H1 (cell line): ENCODE measurements around the gene ARFGEF3. TPM values are rescaled to one million over a fixed set of nuclear protein-coding genes. Genes with fewer than 3 reads are reported as not detected.
A peak's percentile ranks its signal among the peaks of the same experiment; 100 is the strongest.

Experiments used
- CTCF ChIA-PET: fragments of 300-600 bp; sonication (Branson Sonifier 250); formaldehyde crosslinking; loops from one replicate; lab custom pipeline; 2021; ENCODE audit not compliant: partially characterized antibody; lab: Charles Lee
- POLR2A ChIA-PET: fragments of 300-600 bp; sonication (Branson Sonifier 250); formaldehyde crosslinking; loops from one replicate; lab custom pipeline; 2021; ENCODE audit warnings: inconsistent platforms; ENCODE audit not compliant: partially characterized antibody; lab: Charles Lee
- DNase-seq, 2 experiments: peaks; one replicate each; pipeline versions ENCODE4 v3.0.0 to v3.0.0-alpha.2; 2010 to 2022; ENCODE audit warnings: low spot score in 2 of 2, low read depth in 1 of 2, mixed read lengths in 1 of 2
- FAIRE-seq: peaks from 2 replicates; lab custom pipeline; 2011; peaks lifted over from hg19 to GRCh38; lab: Jason Lieb, UNC
- H2AFZ ChIP-seq: 2 replicates; pipeline ENCODE4 v1.8.1; 2012; ENCODE audit warnings: low read length, inconsistent platforms
- H2AK5ac ChIP-seq: 2 replicates; pipeline ENCODE4 v1.6.1; 2013; ENCODE audit warnings: low read depth, low read length
- H2BK120ac ChIP-seq: replicated peaks from 2 replicates; pipeline ENCODE3; 2013; ENCODE audit warnings: low read depth, low read length, inconsistent platforms
- H2BK12ac ChIP-seq: 2 replicates; pipeline ENCODE4 v1.6.1; 2013; ENCODE audit warnings: low read depth, low read length
- H2BK15ac ChIP-seq: 2 replicates; pipeline ENCODE4 v1.6.1; 2013; ENCODE audit warnings: low read length
- H2BK20ac ChIP-seq: 2 replicates; pipeline ENCODE4 v1.6.1; 2013; ENCODE audit warnings: low read length
- H2BK5ac ChIP-seq: 2 replicates; pipeline ENCODE4 v1.6.1; 2013; ENCODE audit warnings: low read depth, low read length
- H3K14ac ChIP-seq: 2 replicates; pipeline ENCODE4 v1.6.1; 2013; ENCODE audit warnings: inconsistent platforms; ENCODE audit not compliant: insufficient read length
- H3K18ac ChIP-seq: 2 replicates; pipeline ENCODE4 v1.6.1; 2013; ENCODE audit warnings: low read length; ENCODE audit errors: extremely low read depth
- H3K23ac ChIP-seq: 2 replicates; pipeline ENCODE4 v1.6.1; 2013; ENCODE audit warnings: inconsistent platforms; ENCODE audit not compliant: insufficient read length
- H3K23me2 ChIP-seq: 2 replicates; pipeline ENCODE4 v1.6.1; 2013; ENCODE audit warnings: low read depth, low read length
- H3K27ac ChIP-seq: 2 replicates; pipeline ENCODE4 v1.6.1; 2011; ENCODE audit warnings: low read depth, low read length, inconsistent platforms
- H3K27me3 ChIP-seq, 4 experiments: replicated peaks in 1 of 4; 1 replicate in 1 of 4; 2 replicates in 3 of 4; pipeline versions ENCODE4 v1.6.1 to v1.8.1; 2011 to 2013; ENCODE audit warnings: low read length in 3 of 4, mild to moderate bottlenecking in 3 of 4, inconsistent platforms in 2 of 4, mixed read lengths in 2 of 4, moderate library complexity in 1 of 4; ENCODE audit not compliant: control insufficient read depth in 3 of 4, insufficient read depth in 3 of 4; ENCODE audit errors: extremely low read depth in 1 of 4
- H3K36me3 ChIP-seq, 4 experiments: 2 replicates each; pipeline versions ENCODE4 v1.6.1 to v1.8.1; 2011 to 2013; ENCODE audit warnings: mild to moderate bottlenecking in 4 of 4, low read length in 3 of 4, moderate library complexity in 2 of 4, control low read depth in 1 of 4, inconsistent platforms in 1 of 4; ENCODE audit not compliant: insufficient read depth in 4 of 4, control insufficient read depth in 2 of 4
- H3K4ac ChIP-seq: replicated peaks from 2 replicates; pipeline ENCODE3; 2013; ENCODE audit warnings: low read length, low read depth, mixed read lengths, inconsistent platforms; ENCODE audit not compliant: insufficient read length
- H3K4me1 ChIP-seq, 4 experiments: replicated peaks in 1 of 4; 1 replicate in 1 of 4; 2 replicates in 3 of 4; pipeline versions ENCODE4 v1.6.1 to v1.8.1; 2011 to 2013; ENCODE audit warnings: low read length in 3 of 4, inconsistent platforms in 2 of 4, mixed read lengths in 1 of 4; ENCODE audit not compliant: insufficient read depth in 4 of 4, control insufficient read depth in 3 of 4
- H3K4me2 ChIP-seq, 2 experiments: 2 replicates each; pipeline versions ENCODE4 v1.6.1 to v1.8.1; 2011 to 2013; ENCODE audit warnings: low read depth in 2 of 2, low read length in 2 of 2, control low read depth in 1 of 2, inconsistent platforms in 1 of 2, mild to moderate bottlenecking in 1 of 2; ENCODE audit not compliant: insufficient read depth in 1 of 2
- H3K4me3 ChIP-seq, 4 experiments: fragments of 200-600, 300-600 bp in 1 of 4; sonication (generic), shearing (Covaris generic), sonication (Bioruptor Twin) in 1 of 4; 2 replicates each; pipeline versions ENCODE4 v1.5.1 to v1.8.1; 2011 to 2016; ENCODE audit warnings: low read length in 4 of 4, low read depth in 3 of 4, control low read depth in 2 of 4, inconsistent platforms in 2 of 4, mild to moderate bottlenecking in 2 of 4, mixed read lengths in 1 of 4, moderate library complexity in 1 of 4; ENCODE audit not compliant: insufficient read depth in 2 of 4; ENCODE audit errors: extremely low read depth in 1 of 4
- H3K56ac ChIP-seq: replicated peaks from 2 replicates; pipeline ENCODE3; 2013; ENCODE audit warnings: low read depth, mild to moderate bottlenecking, mixed read lengths, low read length, inconsistent platforms; ENCODE audit not compliant: insufficient read length
- H3K79me1 ChIP-seq: 2 replicates; pipeline ENCODE4 v1.6.1; 2013; ENCODE audit warnings: low read depth, low read length, control low read depth
- H3K79me2 ChIP-seq, 2 experiments: 2 replicates each; pipeline versions ENCODE4 v1.6.1 to v1.8.1; 2012 to 2013; ENCODE audit warnings: low read length in 2 of 2, mild to moderate bottlenecking in 2 of 2, inconsistent platforms in 1 of 2; ENCODE audit not compliant: insufficient read depth in 2 of 2, control insufficient read depth in 1 of 2
- H3K9ac ChIP-seq, 4 experiments: replicated peaks in 1 of 4; 1 replicate in 1 of 4; 2 replicates in 3 of 4; pipeline versions ENCODE4 v1.6.1 to v1.8.1; 2011 to 2013; ENCODE audit warnings: low read depth in 3 of 4, low read length in 3 of 4, control low read depth in 2 of 4, mild to moderate bottlenecking in 2 of 4, moderate library complexity in 2 of 4, inconsistent platforms in 1 of 4; ENCODE audit errors: extremely low read depth in 1 of 4
- H3K9me3 ChIP-seq, 2 experiments: 2 replicates each; pipeline versions ENCODE4 v1.6.1 to v1.8.1; 2012 to 2013; ENCODE audit warnings: mild to moderate bottlenecking in 2 of 2, moderate library complexity in 2 of 2, control low read depth in 1 of 2, inconsistent platforms in 1 of 2, low read depth in 1 of 2, low read length in 1 of 2, mixed read lengths in 1 of 2; ENCODE audit not compliant: insufficient read depth in 2 of 2
- H4K20me1 ChIP-seq, 2 experiments: replicated peaks in 1 of 2; 2 replicates each; pipeline versions ENCODE3 to v1.8.1; 2011 to 2013; ENCODE audit warnings: inconsistent platforms in 2 of 2, low read length in 2 of 2, mild to moderate bottlenecking in 1 of 2; ENCODE audit not compliant: insufficient read depth in 2 of 2, control insufficient read depth in 1 of 2
- H4K5ac ChIP-seq: 2 replicates; pipeline ENCODE4 v1.6.1; 2013; ENCODE audit warnings: low read length, low read depth, mixed read lengths, inconsistent platforms; ENCODE audit not compliant: insufficient read length
- H4K8ac ChIP-seq: 2 replicates; pipeline ENCODE4 v1.8.0; 2013; ENCODE audit warnings: mild to moderate bottlenecking, moderate library complexity, low read length, inconsistent platforms; ENCODE audit not compliant: insufficient read depth; ENCODE audit errors: extremely low read depth
- H4K91ac ChIP-seq: replicated peaks from 2 replicates; pipeline ENCODE3; 2013; ENCODE audit warnings: low read length, mixed read lengths, inconsistent platforms; ENCODE audit not compliant: insufficient read length
- BRCA1 ChIP-seq: IDR thresholded peaks from 2 replicates; pipeline ENCODE4 v1.6.1; 2012; ENCODE audit warnings: low read depth, low read length, improper control_type of control experiment
- CTCF ChIP-seq, 3 experiments: IDR thresholded peaks; 1 replicate in 2 of 3; 2 replicates in 1 of 3; pipeline versions ENCODE4 v1.5.1 to v1.6.1; 2011; ENCODE audit warnings: low read length in 3 of 3, mild to moderate bottlenecking in 3 of 3, inconsistent platforms in 2 of 3, low read depth in 1 of 3, moderate library complexity in 1 of 3; ENCODE audit not compliant: insufficient read depth in 1 of 3; ENCODE audit errors: control extremely low read depth in 1 of 3
- EP300 ChIP-seq, 2 experiments: IDR thresholded peaks; 1 replicate in 1 of 2; 2 replicates in 1 of 2; pipeline ENCODE4 v1.6.1; 2011 to 2012; ENCODE audit warnings: low read depth in 2 of 2, low read length in 2 of 2, mild to moderate bottlenecking in 2 of 2, borderline replicate concordance in 1 of 2, inconsistent platforms in 1 of 2, moderate library complexity in 1 of 2
- FOSL1 ChIP-seq: IDR thresholded peaks from 2 replicates; pipeline ENCODE4 v1.6.1; 2011; ENCODE audit warnings: mild to moderate bottlenecking, low read depth, low read length, moderate library complexity; ENCODE audit not compliant: insufficient read depth
- HDAC2 ChIP-seq, 2 experiments: fragments of 300-600 bp in 1 of 2; sonication (generic) in 1 of 2; IDR thresholded peaks; 2 replicates each; pipeline ENCODE4 v1.6.1; 2011 to 2012; ENCODE audit warnings: low read depth in 2 of 2, low read length in 2 of 2, mild to moderate bottlenecking in 2 of 2, moderate library complexity in 2 of 2, borderline replicate concordance in 1 of 2, inconsistent platforms in 1 of 2
- JUND ChIP-seq: IDR thresholded peaks from 2 replicates; pipeline ENCODE4 v1.6.1; 2011; ENCODE audit warnings: mild to moderate bottlenecking, improper control_type of control experiment, low read length
- KDM4A ChIP-seq: IDR thresholded peaks from one replicate; pipeline ENCODE4 v1.7.1; 2012; ENCODE audit warnings: low read depth, mild to moderate bottlenecking, moderate library complexity, low read length, inconsistent platforms; ENCODE audit not compliant: severe bottlenecking
- NANOG ChIP-seq: IDR thresholded peaks from 2 replicates; pipeline ENCODE4 v1.6.1; 2011; ENCODE audit warnings: low read length, low read depth, mild to moderate bottlenecking, inconsistent platforms; ENCODE audit not compliant: insufficient read depth, poor library complexity, severe bottlenecking
- POLR2AphosphoS5 ChIP-seq: IDR thresholded peaks from 2 replicates; pipeline ENCODE4 v1.6.1; 2011; ENCODE audit warnings: low read depth, low read length
- RFX5 ChIP-seq: IDR thresholded peaks from 2 replicates; pipeline ENCODE4 v1.6.1; 2011; ENCODE audit warnings: low read depth, low read length, improper control_type of control experiment, borderline replicate concordance
- TEAD4 ChIP-seq: IDR thresholded peaks from 2 replicates; pipeline ENCODE4 v1.6.1; 2012; ENCODE audit warnings: low read depth, low read length, inconsistent platforms, mixed read lengths
- WGBS, 2 experiments: shearing (Covaris generic) in 1 of 2; methylation state at CpG; one replicate each; pipeline versions ENCODE4 v1.1.6 to v1.1.7; 2013 to 2015; ENCODE audit warnings: low lambda C conversion rate in 2 of 2, mixed read lengths in 2 of 2, inconsistent platforms in 1 of 2, low coverage in 1 of 2, missing lambda C conversion rate in 1 of 2; ENCODE audit not compliant: insufficient replicate concordance in 2 of 2, insufficient coverage in 1 of 2, insufficient read length in 1 of 2; ENCODE audit errors: extremely low coverage in 1 of 2, missing lambda C conversion rate in 1 of 2; 5-methylcytosine and 5-hydroxymethylcytosine counted together
- polyA plus RNA-seq, 7 experiments: library from polyadenylated mRNA; depleted of rRNA in 3 of 7; stranded (reverse) in 5 of 7; unstranded in 2 of 7; fragments of >200 nt in 5 of 7; fragments of 200-250 nt in 2 of 7; gene quantifications; 1 replicate in 5 of 7; 2 replicates in 1 of 7; 4 replicates in 1 of 7; pipeline versions ENCODE4 v1.2.1 to v1.2.3, GENCODE V29; 2011 to 2013; ENCODE audit warnings: missing spikeins in 2 of 7, mixed read lengths in 2 of 7
- total RNA-seq: library from RNA; stranded (reverse); fragmentation: NEBNext Ultra II Directional; extraction: Animal tissue kit (Norgen Biotek cat#: 25700); gene quantifications from 2 replicates; pipeline ENCODE4 v1.2.1, GENCODE V29; 2021

The ARFGEF3 gene
- total and polyA plus RNA-seq, 2 of the 8 experiments (the other 6 are each of a cell fraction or from before 2014, with no cell fraction given), result 5.8 to 23.2 TPM

- no peak overlapping the region for H2BK12ac ChIP-seq
- H3K23ac ChIP-seq, result no peak overlapping the region
- no peaks in the 10 kb centered on the region for H3K36me3 ChIP-seq
- no peaks in the 10 kb centered on the region for H4K20me1 ChIP-seq
- CTCF ChIA-PET, result interaction anchor here (1.3 to 3.2 kb wide), 5 partner anchors 9 to 92 kb away, joined by 3 to 16 read pairs (median 4); no protein-coding TSS in a partner anchor
- H4K91ac ChIP-seq, result no peak overlapping the region
- no peak overlapping the region for H3K56ac ChIP-seq
- WGBS, 2 experiments, result 84% methylated on average over 3 of the region's 3 CpGs; no CpG with 5 or more reads in 1 of the 2 experiments
- peaks cover 5% of the 10 kb centered on the region; the same call in 1 of the 2 replicates for H3K79me1 ChIP-seq
- H3K14ac ChIP-seq, result no peak overlapping the region
- no peaks in the 10 kb centered on the region for H3K27me3 ChIP-seq
- no peaks in the 10 kb centered on the region for H3K9me3 ChIP-seq
- POLR2A ChIA-PET, result no interaction called here
- no peak overlapping the region for H4K8ac ChIP-seq
- H2BK20ac ChIP-seq, result no peak overlapping the region
- peak overlapping the region; percentile 4 for H4K5ac ChIP-seq
- no peak overlapping the region for H3K4me3 ChIP-seq
- H2AK5ac ChIP-seq, result no peak overlapping the region
- no peak for FAIRE-seq
- H3K27ac ChIP-seq, result no peak overlapping the region
- H3K4me2 ChIP-seq, result no peak overlapping the region
- no peak overlapping the region for H2AFZ ChIP-seq
- H2BK120ac ChIP-seq, result no peak overlapping the region
- no peak overlapping the region for H2BK15ac ChIP-seq
- H3K18ac ChIP-seq, result no peak overlapping the region
- DNase-seq, result no peak
- H3K4me1 ChIP-seq, result peaks cover 9 to 22% (median 18%) of the 10 kb centered on the region in 4 experiments
- H3K4ac ChIP-seq, result no peak overlapping the region
- H3K9ac ChIP-seq, result no peak overlapping the region
- no peak overlapping the region for H2BK5ac ChIP-seq
- peaks cover 0 to 7% of the 10 kb centered on the region in 2 experiments; a peak in 2 of 4 replicates for H3K79me2 ChIP-seq
- no peaks in the 10 kb centered on the region for H3K23me2 ChIP-seq
- TF ChIP-seq FOSL1 (no peak), NANOG (no peak), BRCA1 (no peak), EP300 (IDR thresholded peaks at IDR 0.05; ENCODE audit: borderline replicate concordance in 1 of 2, low read depth in 2 of 2, low read length in 2 of 2) (no peak), RFX5 (no peak), POLR2AphosphoS5 (no peak), KDM4A (no peak), CTCF (IDR thresholded peaks at IDR 0.05; ENCODE audit: control extremely low read depth in 1 of 3, insufficient read depth in 1 of 3, low read depth in 1 of 3, low read length in 3 of 3) (no peak), TEAD4 (no peak), JUND (no peak), HDAC2 (IDR thresholded peaks at IDR 0.05; ENCODE audit: borderline replicate concordance in 1 of 2, low read depth in 2 of 2, low read length in 2 of 2) (no peak)
Observed at GRCh38 chr6:138184230-138184629, 22.5 kb downstream of the ARFGEF3 start.
